ENCODE results near the gene MYMX. TPM values are rescaled to one million over a fixed set of nuclear protein-coding genes. Genes with fewer than 3 reads are reported as not detected.

The MYMX gene
- total RNA-seq, 1 donor from 2014 or later = not detected

- no peak for DNase-seq (ENCODE audit: low read depth in 2 of 2)
Observed at GRCh38 chr6:44249082-44249748, 32.5 kb downstream of the MYMX start.

GRCh38 chr6:44250067-44250717, 33.5 kb downstream of the MYMX start:
- no peak for DNase-seq (ENCODE audit: low read depth in 2 of 2)

GRCh38 chr6:44250718-44251123, 34.0 kb downstream of the MYMX start:
- DNase-seq (ENCODE audit: low read depth in 2 of 2) = no peak

- no peak for DNase-seq (ENCODE audit: low read depth in 2 of 2)
Observed at GRCh38 chr6:44251576-44252524, 35.1 kb downstream of the MYMX start.

- DNase-seq (ENCODE audit: low read depth in 2 of 2) = peak; percentile 43 to 58
Observed at GRCh38 chr6:44253307-44254101, 36.8 kb downstream of the MYMX start.

GRCh38 chr6:44254191-44255104, 37.7 kb downstream of the MYMX start:
- DNase-seq (ENCODE audit: low read depth in 2 of 2) = no peak

- no peak for DNase-seq (ENCODE audit: low read depth in 2 of 2)
Observed at GRCh38 chr6:44255105-44255808, 38.5 kb downstream of the MYMX start.

- DNase-seq (ENCODE audit: low read depth in 2 of 2) = peak in 1 of 2 donors; percentile 41
Observed at GRCh38 chr6:44255871-44256774, 39.4 kb downstream of the MYMX start.

GRCh38 chr6:44256775-44257024, 40.0 kb downstream of the MYMX start:
- no peak for DNase-seq (ENCODE audit: low read depth in 2 of 2)

- peak; percentile 73 to 88 for DNase-seq (ENCODE audit: low read depth in 2 of 2)
Observed at GRCh38 chr6:44257025-44257752, 40.5 kb downstream of the MYMX start, which contains the start of gene SLC35B2. TSS of gene SLC35B2 (minus strand) at chr6:44257528. CDS start at chr6:44257410, 118 bp downstream.

GRCh38 chr6:44257753-44258324, 41.1 kb downstream of the MYMX start:
- DNase-seq (ENCODE audit: low read depth in 2 of 2) = no peak

- no peak for DNase-seq (ENCODE audit: low read depth in 2 of 2)
Observed at GRCh38 chr6:44258325-44258863, 41.7 kb downstream of the MYMX start.

GRCh38 chr6:44258921-44259320, 42.2 kb downstream of the MYMX start:
- DNase-seq (ENCODE audit: low read depth in 2 of 2) = no peak

- DNase-seq (ENCODE audit: low read depth in 2 of 2) = no peak
Observed at GRCh38 chr6:44260011-44260410, 43.3 kb downstream of the MYMX start.

- DNase-seq (ENCODE audit: low read depth in 2 of 2) = no peak
Observed at GRCh38 chr6:44260451-44261297, 43.9 kb downstream of the MYMX start.

- no peak for DNase-seq (ENCODE audit: low read depth in 2 of 2)
Observed at GRCh38 chr6:44261581-44261980, 44.9 kb downstream of the MYMX start.
